C4-2B (cell line): ENCODE results near the gene RNF2.

Source experiments
- H3K27ac ChIP-seq: fragments of 450-650 bp; 2 replicates; pipeline ENCODE4 v1.5.1; 2017
- CTCF ChIP-seq: fragments of 450-650 bp; conservative IDR thresholded peaks from 2 replicates; pipeline ENCODE4 v1.5.1; 2017; ENCODE audit warnings: mild to moderate bottlenecking
- ZFX ChIP-seq: fragments of 450-650 bp; IDR thresholded peaks from 2 replicates; pipeline ENCODE4 v1.6.1; 2017

Gene RNF2

GRCh38 chr1:185050823-185051451 is 5.6 kb downstream of the RNF2 start:
- no peak overlapping the region for H3K27ac ChIP-seq
- no peak for TF ChIP-seq CTCF
- TF ChIP-seq ZFX, result no peak

GRCh38 chr1:185053204-185053603 is 7.8 kb downstream of the RNF2 start:
- TF ChIP-seq CTCF, result no peak
- no peak for TF ChIP-seq ZFX

GRCh38 chr1:185054365-185055060 is 9.2 kb downstream of the RNF2 start:
- TF ChIP-seq ZFX (no peak), CTCF (no peak)

More at GRCh38 chr1:185053204-185053603, 7.8 kb downstream of the RNF2 start:
- no peak overlapping the region for H3K27ac ChIP-seq

GRCh38 chr1:185058110-185058509 is 12.8 kb downstream of the RNF2 start:
- H3K27ac ChIP-seq, result no peak overlapping the region
- TF ChIP-seq ZFX, result no peak
- TF ChIP-seq CTCF, result no peak

More at GRCh38 chr1:185054365-185055060, 9.2 kb downstream of the RNF2 start:
- H3K27ac ChIP-seq, result no peak overlapping the region

- TF ChIP-seq ZFX (no peak), CTCF (no peak)
- no peak overlapping the region for H3K27ac ChIP-seq
Observed at GRCh38 chr1:185058876-185059275, 13.5 kb downstream of the RNF2 start.

GRCh38 chr1:185059950-185060571 is 14.7 kb downstream of the RNF2 start:
- no peak for TF ChIP-seq ZFX
- no peak for TF ChIP-seq CTCF
- no peak overlapping the region for H3K27ac ChIP-seq
